HCT116 (cell line): ENCODE measurements around the gene CNR2. TPM values are rescaled to one million over a fixed set of nuclear protein-coding genes. Genes with fewer than 3 reads are reported as not detected.

ENCODE experiments used
- ATAC-seq: fragments of 200-7000 bp; cut with Tn5 transposase; 2 replicates; pipeline ENCODE4 v1.9.1; 2020; ENCODE audit warnings: mild to moderate bottlenecking, moderate library complexity
- BruUV-seq: library from RNA; stranded (reverse); fragments of 400-500 nt; replicated peaks from 2 replicates; lab custom pipeline; 2021; lab: Mats Ljungman, UMichigan
- CTCF ChIA-PET: fragments of 300-600 bp; sonication (Branson Sonifier 250); formaldehyde crosslinking; loops from one replicate; lab custom pipeline; 2021; ENCODE audit warnings: antibody characterized with exemption; lab: Charles Lee
- POLR2A ChIA-PET: fragments of 300-600, 350-600 bp; sonication (Branson Sonifier 250); formaldehyde crosslinking; loops from one replicate; lab custom pipeline; 2021; ENCODE audit warnings: antibody characterized with exemption; lab: Charles Lee
- RAD21 ChIA-PET, 2 experiments: fragments of 300-600 bp; sonication (Branson Sonifier 250); formaldehyde crosslinking; loops; one replicate each; lab custom pipeline; 2023; ENCODE audit warnings: low total read pairs in 2 of 2; ENCODE audit not compliant: uncharacterized antibody in 2 of 2, unreplicated experiment in 2 of 2, low non-redundant PET in 1 of 2; lab: Charles Lee
- DNase-seq: peaks from one replicate; pipeline ENCODE4 v3.0.0-alpha.2; 2010; ENCODE audit warnings: low read depth, low spot score
- H2AFZ ChIP-seq: fragments of 200-600 bp; shearing (Covaris generic), sonication (generic); 2 replicates; pipeline ENCODE4 v1.6.1; 2017; ENCODE audit warnings: low read depth, mixed run types, mixed read lengths, antibody characterized with exemption, low read length; ENCODE audit not compliant: poor library complexity, severe bottlenecking
- H3K27ac ChIP-seq: 2 replicates; pipeline ENCODE4 v1.5.1; 2012; ENCODE audit warnings: low read depth, low read length
- H3K27me3 ChIP-seq: fragments of 200-600 bp; sonication (generic); 2 replicates; pipeline ENCODE4 v1.6.1; 2016; ENCODE audit warnings: mixed run types, low read length, mixed read lengths; ENCODE audit not compliant: insufficient read depth
- H3K36me3 ChIP-seq, 2 experiments: fragments of 200-500 bp in 1 of 2; fragments of 200-600 bp in 1 of 2; sonication (Bioruptor generic) in 1 of 2; sonication (generic) in 1 of 2; 2 replicates each; pipeline versions ENCODE4 v1.5.1 to v1.6.1; 2014 to 2016; ENCODE audit warnings: low read length in 2 of 2, inconsistent platforms in 1 of 2, mixed read lengths in 1 of 2, mixed run types in 1 of 2; ENCODE audit not compliant: insufficient read depth in 2 of 2, control insufficient read depth in 1 of 2
- H3K4me1 ChIP-seq, 2 experiments: fragments of 200-600 bp in 1 of 2; sonication (generic) in 1 of 2; 2 replicates each; pipeline versions ENCODE4 v1.5.1 to v1.6.1; 2012 to 2017; ENCODE audit warnings: low read length in 2 of 2, inconsistent platforms in 1 of 2, mild to moderate bottlenecking in 1 of 2, mixed read lengths in 1 of 2, mixed run types in 1 of 2, moderate library complexity in 1 of 2; ENCODE audit not compliant: insufficient read depth in 2 of 2, control insufficient read depth in 1 of 2
- H3K4me2 ChIP-seq: fragments of 200-600 bp; sonication (generic); 2 replicates; pipeline ENCODE4 v1.6.1; 2017; ENCODE audit warnings: mixed run types, low read length, mixed read lengths
- H3K4me3 ChIP-seq, 2 experiments: fragments of 200-600 bp in 1 of 2; sonication (generic) in 1 of 2; replicated peaks in 1 of 2; 2 replicates each; pipeline ENCODE4 v1.5.1; 2011 to 2016; ENCODE audit warnings: low read length in 2 of 2, control low read depth in 1 of 2, low read depth in 1 of 2, mild to moderate bottlenecking in 1 of 2, mixed read lengths in 1 of 2, mixed run types in 1 of 2
- H3K79me2 ChIP-seq: fragments of 200-600 bp; sonication (generic); 2 replicates; pipeline ENCODE4 v1.6.1; 2017; ENCODE audit warnings: mild to moderate bottlenecking, mixed run types, low read length, moderate library complexity, mixed read lengths; ENCODE audit not compliant: insufficient read depth
- H3K9ac ChIP-seq: fragments of 200-600 bp; sonication (generic); 2 replicates; pipeline ENCODE4 v1.6.1; 2016; ENCODE audit warnings: low read length, mixed read lengths
- H3K9me2 ChIP-seq: fragments of 200-600 bp; sonication (generic), shearing (Covaris generic); 2 replicates; pipeline ENCODE4 v1.6.1; 2017; ENCODE audit warnings: mixed run types, mild to moderate bottlenecking, moderate library complexity; ENCODE audit not compliant: insufficient read depth
- H3K9me3 ChIP-seq, 2 experiments: fragments of 200-500 bp in 1 of 2; fragments of 200-600 bp in 1 of 2; sonication (Bioruptor generic) in 1 of 2; sonication (generic) in 1 of 2; 2 replicates each; pipeline ENCODE4 v1.6.1; 2014 to 2017; ENCODE audit warnings: low read length in 2 of 2, mixed read lengths in 2 of 2, inconsistent platforms in 1 of 2, low read depth in 1 of 2, mild to moderate bottlenecking in 1 of 2, mixed run types in 1 of 2, moderate library complexity in 1 of 2; ENCODE audit not compliant: control insufficient read depth in 1 of 2, insufficient read depth in 1 of 2
- H4K20me1 ChIP-seq: fragments of 200-600 bp; sonication (generic), shearing (Covaris generic); 2 replicates; pipeline ENCODE4 v1.6.1; 2017; ENCODE audit warnings: mixed run types, mild to moderate bottlenecking, moderate library complexity; ENCODE audit not compliant: insufficient read depth
- ATF3 ChIP-seq: IDR thresholded peaks from 2 replicates; pipeline ENCODE4 v1.6.1; 2012
- CBX3 ChIP-seq: IDR thresholded peaks from 2 replicates; pipeline ENCODE4 v1.6.1; 2012; ENCODE audit warnings: low read depth
- CEBPB ChIP-seq: IDR thresholded peaks from 2 replicates; pipeline ENCODE4 v1.6.1; 2012; ENCODE audit warnings: low read depth
- CTCF ChIP-seq, 3 experiments: fragments of 200-600 bp in 1 of 3; sonication (generic) in 1 of 3; IDR thresholded peaks in 2 of 3; conservative IDR thresholded peaks in 1 of 3; 2 replicates each; pipeline ENCODE4 v1.5.1; 2012 to 2017; ENCODE audit warnings: low read depth in 2 of 3, low read length in 2 of 3, antibody characterized with exemption in 1 of 3, borderline replicate concordance in 1 of 3, control low read depth in 1 of 3, mild to moderate bottlenecking in 1 of 3, mixed read lengths in 1 of 3, mixed run types in 1 of 3, moderate library complexity in 1 of 3; ENCODE audit not compliant: insufficient read depth in 1 of 3
- EGR1 ChIP-seq: IDR thresholded peaks from 2 replicates; pipeline ENCODE4 v1.6.1; 2012; ENCODE audit warnings: low read depth
- EZH2phosphoT487 ChIP-seq: fragments of 200-600 bp; IDR thresholded peaks from 2 replicates; pipeline ENCODE4 v1.6.1; 2018; ENCODE audit warnings: antibody characterized with exemption, borderline replicate concordance
- FOSL1 ChIP-seq: IDR thresholded peaks from 2 replicates; pipeline ENCODE4 v1.6.1; 2012; ENCODE audit warnings: low read depth
- JUND ChIP-seq: IDR thresholded peaks from 2 replicates; pipeline ENCODE4 v1.6.1; 2012
- MAX ChIP-seq: IDR thresholded peaks from 2 replicates; pipeline ENCODE4 v1.6.1; 2012
- POLR2A ChIP-seq: IDR thresholded peaks from 2 replicates; pipeline ENCODE4 v1.7.0; 2011; ENCODE audit warnings: borderline replicate concordance; ENCODE audit not compliant: insufficient read depth, insufficient read length; ENCODE audit errors: extremely low read depth
- POLR2AphosphoS5 ChIP-seq: IDR thresholded peaks from 2 replicates; pipeline ENCODE4 v1.6.1; 2011; ENCODE audit warnings: mild to moderate bottlenecking, low read depth, low read length, moderate library complexity
- RAD21 ChIP-seq: IDR thresholded peaks from 2 replicates; pipeline ENCODE4 v1.6.1; 2012; ENCODE audit warnings: low read depth, mild to moderate bottlenecking
- SP1 ChIP-seq: IDR thresholded peaks from 2 replicates; pipeline ENCODE4 v1.6.1; 2012; ENCODE audit warnings: low read depth
- YY1 ChIP-seq: IDR thresholded peaks from 2 replicates; pipeline ENCODE4 v1.6.1; 2011; ENCODE audit warnings: low read length, low read depth, moderate library complexity, mild to moderate bottlenecking; ENCODE audit not compliant: insufficient replicate concordance; ENCODE audit errors: extremely low read depth
- ZFX ChIP-seq: fragments of 450-650 bp; IDR thresholded peaks from 2 replicates; pipeline ENCODE4 v1.6.1; 2017
- intact Hi-C: fragments of 100-400 bp; cut with micrococcal nuclease; formaldehyde crosslinking; loops from 2 replicates; pipeline ENCODE4 v1.10.0; 2022
- total RNA-seq: library from RNA; stranded (reverse); gene quantifications from one replicate; pipeline ENCODE4 v1.2.1, GENCODE V29; 2021; ENCODE audit not compliant: unreplicated experiment

The CNR2 gene
- total RNA-seq, 1 experiment from 2014 or later = 0.05 TPM

- peaks cover 9 to 28% of the 10 kb centered on the region in 2 experiments; a peak in 3 of 4 replicates for H3K4me1 ChIP-seq
- BruUV-seq = no TSS peak
- POLR2A ChIA-PET = interaction anchor here (0.6 to 0.7 kb wide), 2 partner anchors 16 to 293 kb away, joined by 3 to 5 read pairs; no protein-coding TSS in a partner anchor
- H3K4me3 ChIP-seq = no peak overlapping the region
- no peaks in the 10 kb centered on the region for H3K9me3 ChIP-seq
- H3K9ac ChIP-seq = no peak overlapping the region
- H3K79me2 ChIP-seq = no peaks in the 10 kb centered on the region
- H3K27ac ChIP-seq = no peak overlapping the region
- no peak for ATAC-seq
- no peaks in the 10 kb centered on the region for H3K9me2 ChIP-seq
- no peaks in the 10 kb centered on the region for H3K36me3 ChIP-seq
- intact Hi-C loops = no loop called here
- CTCF ChIA-PET = interaction anchor here (0.6 kb wide), 1 partner anchor 169 kb away, joined by 5 read pairs; no protein-coding TSS in a partner anchor
- H3K4me2 ChIP-seq = no peak overlapping the region
- TF ChIP-seq MAX = no peak
- TF ChIP-seq JUND = no peak
- TF ChIP-seq RAD21 = no peak
- no peak for TF ChIP-seq POLR2AphosphoS5
- TF ChIP-seq FOSL1 = no peak
- TF ChIP-seq EZH2phosphoT487 = no peak
- TF ChIP-seq CEBPB = no peak
- no peak for TF ChIP-seq YY1
- TF ChIP-seq ATF3 = no peak
- no peak for TF ChIP-seq POLR2A
- no peak for TF ChIP-seq EGR1
- TF ChIP-seq ZFX = no peak
- no peak for TF ChIP-seq SP1
- no peak for TF ChIP-seq CBX3
- no peak for TF ChIP-seq CTCF (IDR thresholded peaks at IDR 0.05 in 2 of 3, conservative IDR thresholded peaks at IDR 0.05 in 1 of 3; ENCODE audit: borderline replicate concordance in 1 of 3, insufficient read depth in 1 of 3, low read depth in 2 of 3, low read length in 2 of 3)
- no peak overlapping the region for H2AFZ ChIP-seq
- RAD21 ChIA-PET = no interaction called here
- H4K20me1 ChIP-seq = no peaks in the 10 kb centered on the region
- DNase-seq = no peak
- H3K27me3 ChIP-seq = no peaks in the 10 kb centered on the region
Measured at GRCh38 chr1:23953020-23953419, 39.9 kb upstream of the CNR2 start.
